ENCODE results near the gene PTX4.

DNA sequence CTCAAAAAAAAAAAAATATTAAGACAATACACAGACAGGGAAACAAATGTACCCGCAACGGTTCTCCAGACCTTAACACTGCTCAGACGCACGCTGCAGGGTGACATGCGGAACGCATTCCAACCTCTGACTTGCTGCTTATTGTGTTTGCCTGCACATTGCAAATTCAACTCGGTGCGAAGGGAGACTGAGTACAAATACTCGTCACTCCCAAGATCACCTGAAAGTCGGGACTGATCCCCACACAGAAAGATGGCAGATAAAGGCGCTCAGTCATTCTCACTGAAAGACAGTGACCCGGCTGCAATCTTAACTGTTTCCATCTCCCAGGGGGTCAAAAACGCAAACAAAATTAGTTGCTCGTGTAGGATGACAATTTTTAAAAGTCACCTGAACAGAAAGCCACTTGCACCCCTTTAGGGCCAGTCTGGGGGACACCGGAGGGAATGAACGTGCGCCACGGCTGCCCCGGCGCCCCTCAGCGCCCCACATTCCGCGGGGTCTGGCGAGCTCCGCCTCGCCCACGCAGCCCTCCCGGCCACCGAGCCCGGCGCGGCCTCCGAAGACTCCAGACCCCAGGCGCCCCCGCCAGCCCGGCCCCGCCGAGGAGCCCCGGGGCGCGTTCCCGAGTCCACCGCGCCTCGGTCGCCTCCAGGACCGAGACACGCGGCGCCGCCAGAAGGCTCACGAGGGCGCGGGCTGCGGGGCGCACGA lies 14.5 kb downstream of the PTX4 start:
- TF ChIP-seq EGR1 (IDR thresholded peaks at IDR 0.05) = no peak
- no peak for TF ChIP-seq FOXM1 (IDR thresholded peaks at IDR 0.05; ENCODE audit: borderline replicate concordance, low read depth)
- no peak for TF ChIP-seq MAX (IDR thresholded peaks at IDR 0.05)
- TF ChIP-seq YY1 (IDR thresholded peaks at IDR 0.05; ENCODE audit: low read depth) = no peak
- TF ChIP-seq TAF1 (IDR thresholded peaks at IDR 0.05; ENCODE audit: low read depth) = no peak
- no peak for TF ChIP-seq TCF12 (IDR thresholded peaks at IDR 0.05; ENCODE audit: low read depth)
- no peak for TF ChIP-seq EP300 (IDR thresholded peaks at IDR 0.05; ENCODE audit: borderline replicate concordance)
- no peak for TF ChIP-seq RAD21 (IDR thresholded peaks at IDR 0.05; ENCODE audit: low read depth)
- no peak for TF ChIP-seq CREB1 (IDR thresholded peaks at IDR 0.05; ENCODE audit: low read depth)
- no peak for TF ChIP-seq REST (IDR thresholded peaks at IDR 0.05; ENCODE audit: low read depth)
- TF ChIP-seq CEBPB (IDR thresholded peaks at IDR 0.05) = no peak
- TF ChIP-seq, protein P1, sequence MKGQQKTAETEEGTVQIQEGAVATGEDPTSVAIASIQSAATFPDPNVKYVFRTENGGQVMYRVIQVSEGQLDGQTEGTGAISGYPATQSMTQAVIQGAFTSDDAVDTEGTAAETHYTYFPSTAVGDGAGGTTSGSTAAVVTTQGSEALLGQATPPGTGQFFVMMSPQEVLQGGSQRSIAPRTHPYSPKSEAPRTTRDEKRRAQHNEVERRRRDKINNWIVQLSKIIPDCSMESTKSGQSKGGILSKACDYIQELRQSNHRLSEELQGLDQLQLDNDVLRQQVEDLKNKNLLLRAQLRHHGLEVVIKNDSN (IDR thresholded peaks at IDR 0.05) = no peak
